MV-4-11 (cell line): ENCODE data around the gene GNPNAT1.
"Not testable (repeated sequence)": the region's sequence is repeated elsewhere in the genome, so short reads cannot be mapped to it uniquely, and the experiment has no call there.

Experiments
- DNase-seq: peaks from one replicate; lab custom pipeline; 2025; lab: John Stamatoyannopoulos, UW

GNPNAT1 gene

DNA sequence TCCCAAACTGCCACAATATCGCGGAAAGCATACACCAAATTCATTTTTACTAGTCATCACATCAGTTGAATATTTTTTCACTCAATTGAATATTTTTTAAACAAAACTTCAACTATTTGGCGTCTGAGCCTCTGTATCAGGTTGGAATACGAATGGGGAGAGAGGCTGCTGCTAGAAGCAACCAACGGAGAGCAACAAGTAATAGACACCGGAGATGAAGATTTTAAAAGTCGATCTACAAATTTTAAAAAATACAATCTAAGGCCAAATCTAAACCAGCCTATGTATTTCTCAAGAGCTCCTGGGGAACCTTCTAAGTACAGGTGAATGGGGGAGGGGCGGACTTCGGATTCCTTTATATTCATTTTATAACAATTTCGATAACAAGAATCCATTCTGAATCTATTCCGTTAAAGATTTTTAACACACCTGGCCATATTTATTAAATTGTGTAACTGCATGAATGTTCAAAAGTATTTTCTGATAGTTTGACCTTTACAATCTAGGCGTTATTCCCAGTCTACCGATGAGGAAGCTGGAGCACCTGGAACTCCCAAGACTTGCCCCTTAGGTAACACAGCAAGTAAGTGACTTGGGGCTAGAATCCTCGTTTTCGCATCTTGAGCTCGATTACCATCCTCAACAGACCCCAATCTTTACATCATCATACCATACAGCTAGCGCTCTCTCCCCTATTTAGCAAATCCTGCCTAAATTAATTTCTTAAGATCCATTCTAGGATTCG, 1.2 kb downstream of the GNPNAT1 start:
- DNase-seq, result no peak

DNA sequence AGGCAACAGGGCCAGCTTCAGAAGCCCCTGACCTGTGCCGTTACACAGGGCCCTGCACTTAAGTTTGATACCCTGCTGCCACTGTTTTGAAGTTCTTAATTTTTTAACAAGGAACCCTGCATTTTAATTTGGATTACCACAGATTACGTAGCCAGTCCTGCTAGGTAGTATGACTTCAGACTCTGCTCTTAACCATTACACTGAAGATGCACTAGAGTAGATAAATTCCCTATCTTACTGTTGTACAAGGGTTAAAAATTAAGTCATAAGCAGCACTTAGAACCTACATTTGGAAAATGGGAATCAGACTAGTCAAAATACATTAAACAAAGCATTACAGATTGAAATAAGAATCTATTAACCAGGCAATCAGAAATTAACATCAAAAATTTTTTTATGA, 2.3 kb downstream of the GNPNAT1 start:
- DNase-seq, result no peak

DNA sequence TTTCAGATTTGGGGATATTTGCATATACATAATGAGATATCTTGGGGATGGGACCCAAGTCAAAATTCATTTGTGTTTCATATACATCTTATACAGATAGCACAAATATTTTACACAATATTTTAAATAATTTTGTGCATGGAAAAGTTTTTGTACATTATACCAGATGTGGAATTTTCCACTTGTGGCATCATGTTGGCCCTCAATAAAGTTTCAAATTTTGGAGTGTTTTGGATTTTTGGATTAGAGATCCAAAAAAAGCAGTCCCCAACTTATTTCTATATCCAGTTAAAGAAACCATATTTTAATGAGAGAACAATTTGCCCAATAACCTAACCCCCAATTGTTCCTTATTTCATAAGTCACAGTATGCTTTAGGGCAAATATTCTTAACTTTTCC, 4.5 kb downstream of the GNPNAT1 start:
- no peak for DNase-seq

DNA sequence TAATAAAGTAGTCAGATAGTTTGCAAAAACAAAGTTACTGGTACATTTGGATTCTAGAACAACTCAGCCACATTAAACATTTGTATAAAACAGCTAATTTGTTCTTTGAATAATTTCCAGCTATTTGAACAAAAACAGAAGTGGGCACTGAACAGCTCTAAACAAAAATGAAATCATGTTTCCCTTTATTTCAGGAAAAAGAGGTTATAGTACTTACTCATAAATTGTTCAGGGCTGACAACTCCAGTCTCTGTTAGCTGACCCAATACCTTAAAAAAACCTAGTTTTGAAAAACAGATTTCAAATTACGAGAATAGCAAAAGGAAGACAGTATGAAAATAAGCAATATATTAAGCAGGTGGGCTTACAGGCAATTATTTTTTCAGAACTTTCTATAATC, 8.2 kb downstream of the GNPNAT1 start:
- peak; percentile 30 for DNase-seq

DNA sequence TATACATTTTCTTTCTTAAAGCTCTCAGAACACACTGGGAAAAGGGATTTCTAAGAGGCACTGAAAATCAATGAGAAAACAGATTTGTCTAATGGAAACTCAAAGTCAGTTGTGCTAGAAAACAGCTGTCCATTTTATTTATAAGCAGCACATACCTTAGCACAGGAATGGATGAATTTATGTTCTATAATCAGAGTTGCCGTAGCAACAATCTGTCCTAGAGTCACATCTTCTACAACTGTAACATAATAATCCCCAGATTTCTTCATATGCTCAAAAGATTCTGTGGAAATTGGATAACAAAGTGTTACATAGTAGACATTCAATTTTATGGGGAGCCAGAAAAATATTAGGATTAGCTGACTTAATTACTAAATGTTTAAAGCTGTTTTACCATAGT, 9.8 kb downstream of the GNPNAT1 start:
- DNase-seq, result no peak

DNA sequence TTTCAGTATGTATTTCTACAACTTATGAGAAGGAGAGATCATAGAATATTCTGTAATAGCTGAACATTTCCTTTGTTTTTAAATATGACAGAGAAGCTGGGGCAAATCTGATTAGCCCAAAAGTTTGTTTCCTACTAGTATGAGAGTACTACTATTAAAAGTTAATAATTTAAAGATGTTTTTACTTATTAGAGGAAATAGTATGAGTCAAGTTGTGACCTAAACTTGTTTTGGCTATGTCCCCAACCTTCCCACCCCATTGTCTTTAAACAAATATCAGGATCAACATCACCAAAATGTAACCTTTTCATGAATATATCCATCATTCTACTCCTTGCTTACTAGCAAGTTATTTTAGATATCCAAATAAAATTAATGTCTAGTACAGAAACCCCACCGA, 10.5 kb downstream of the GNPNAT1 start:
- DNase-seq, result no peak

DNA sequence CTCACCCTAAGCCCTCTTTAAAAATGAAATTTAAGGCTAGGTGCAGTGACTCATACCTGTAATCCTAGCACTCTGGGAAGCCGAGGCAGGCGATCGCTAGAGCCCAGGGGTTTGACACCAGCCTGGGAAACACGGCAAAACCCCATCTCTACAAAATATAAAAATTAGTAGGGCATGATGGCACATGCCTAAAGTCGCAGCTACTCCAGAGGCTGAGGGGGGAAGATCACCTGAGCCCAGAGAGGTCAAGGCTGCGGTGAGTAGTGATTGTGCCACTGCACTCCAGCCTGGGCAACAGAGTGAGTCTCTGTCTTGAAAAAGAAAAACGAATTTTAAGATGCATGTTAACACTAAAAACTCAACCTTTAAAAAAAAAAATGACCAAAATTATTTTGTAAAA, 12.7 kb downstream of the GNPNAT1 start:
- DNase-seq, result no peak

DNA sequence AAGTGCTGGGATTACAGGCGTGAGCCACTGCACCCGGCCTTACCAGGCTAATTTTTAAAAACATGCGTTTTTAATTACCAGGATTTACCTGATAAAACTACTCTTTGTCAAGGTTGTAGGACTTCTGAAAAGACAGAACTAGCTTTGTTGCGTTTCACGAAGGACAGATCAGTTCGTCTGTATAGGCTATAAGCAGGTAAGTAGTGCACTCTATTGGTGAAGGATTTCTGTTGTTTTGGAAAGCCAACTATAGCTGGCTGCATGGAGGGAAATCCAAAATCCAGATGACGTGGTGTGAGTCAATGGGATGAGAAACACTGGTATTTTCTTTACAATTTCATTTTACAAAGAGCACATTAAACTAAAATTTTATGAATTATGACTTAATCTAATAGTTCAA, 14.6 kb downstream of the GNPNAT1 start:
- DNase-seq, result no peak

DNA sequence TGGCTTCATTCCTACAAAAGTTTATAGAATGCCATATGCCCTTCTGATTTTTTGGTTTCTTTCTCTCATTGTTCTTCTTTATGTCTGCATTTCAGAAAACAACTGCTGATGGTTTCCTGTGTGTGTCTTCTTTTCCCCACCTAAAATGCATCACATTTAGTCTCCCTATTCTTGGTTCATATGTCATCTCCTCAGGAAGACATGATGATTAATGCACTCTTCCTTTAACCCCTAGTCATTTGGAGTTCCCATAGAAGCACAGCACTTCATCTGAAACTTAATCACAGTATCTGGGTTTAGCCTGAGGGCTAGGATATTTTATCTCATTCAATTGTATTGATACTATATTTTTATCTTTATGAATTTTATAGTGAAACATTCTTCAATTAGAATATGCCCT, 21.5 kb downstream of the GNPNAT1 start:
- DNase-seq, result no peak

DNA sequence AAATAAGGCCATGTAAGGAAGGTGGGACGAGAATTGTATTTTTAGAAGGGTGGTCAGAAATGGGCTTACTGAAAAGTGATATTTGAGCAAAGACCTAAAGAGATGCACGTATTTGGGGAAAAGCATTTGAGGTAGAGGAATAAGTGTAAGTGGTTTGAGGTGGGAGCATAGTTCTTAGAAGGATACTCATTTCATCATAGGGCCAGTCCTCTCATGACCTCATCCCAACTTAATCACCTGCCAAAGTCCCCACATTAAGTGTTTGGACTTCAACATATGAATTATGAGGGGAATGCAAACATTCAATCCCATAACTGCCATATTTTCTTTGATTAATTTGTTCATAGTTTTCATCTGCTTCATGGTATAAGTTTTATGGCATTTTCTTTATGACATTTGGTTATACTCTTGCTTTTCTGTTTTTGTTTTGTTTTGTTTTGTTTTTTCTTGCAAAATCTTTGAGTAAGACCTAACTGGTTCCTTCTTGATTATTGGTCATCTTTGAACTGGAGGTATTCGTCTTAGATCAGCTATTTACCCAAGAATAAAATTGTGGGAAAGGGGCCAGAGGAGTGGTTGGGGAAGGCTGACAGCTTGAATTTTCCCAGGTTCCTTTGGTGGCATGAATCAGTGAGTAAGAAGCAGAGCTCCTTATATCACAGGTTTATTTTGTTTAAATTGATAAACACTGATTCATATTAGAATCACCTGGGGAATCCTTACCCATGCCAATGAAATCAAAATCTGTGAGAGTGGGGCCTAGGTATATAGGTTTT, 24.2 kb downstream of the GNPNAT1 start:
- DNase-seq, result no peak

DNA sequence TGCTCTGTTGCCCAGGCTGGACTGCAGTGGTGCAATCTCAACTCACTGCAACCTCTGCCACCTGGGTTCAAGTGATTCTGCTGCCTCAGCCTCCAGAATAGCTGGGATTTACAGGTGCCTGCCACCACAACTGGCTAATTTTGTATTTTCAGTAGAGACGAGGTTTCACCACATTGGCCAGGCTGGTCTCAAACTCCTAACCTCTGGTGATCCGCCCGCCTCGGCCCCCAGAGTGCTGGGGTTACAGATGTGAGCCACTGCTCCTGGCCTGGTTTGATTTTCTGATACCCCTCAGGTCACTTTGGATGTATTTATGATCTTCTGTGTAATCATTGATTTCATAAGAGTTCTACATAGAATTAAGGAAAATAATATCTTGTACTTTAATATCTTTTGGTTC, 28.5 kb downstream of the GNPNAT1 start:
- DNase-seq, result not testable (repeated sequence)

DNA sequence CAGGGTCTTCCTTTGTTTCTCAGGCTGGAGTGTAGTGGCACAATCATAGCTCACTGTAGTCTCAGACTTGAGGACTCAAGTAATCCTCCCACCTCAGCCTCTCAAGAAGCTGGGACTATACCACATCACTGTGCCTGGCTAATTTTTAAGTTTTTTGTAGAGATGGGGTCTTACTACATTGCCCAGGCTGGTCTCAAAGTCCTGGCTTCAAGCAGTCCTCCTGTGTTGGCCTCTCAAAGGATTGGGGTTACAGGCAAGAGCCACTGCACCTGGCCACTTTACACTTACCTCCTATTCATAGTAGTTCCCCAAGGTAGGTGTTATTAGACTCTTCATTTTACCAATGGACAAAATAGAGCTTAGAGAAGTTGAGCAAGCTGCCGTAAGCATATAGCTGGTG, 32.3 kb downstream of the GNPNAT1 start:
- DNase-seq, result no peak

DNA sequence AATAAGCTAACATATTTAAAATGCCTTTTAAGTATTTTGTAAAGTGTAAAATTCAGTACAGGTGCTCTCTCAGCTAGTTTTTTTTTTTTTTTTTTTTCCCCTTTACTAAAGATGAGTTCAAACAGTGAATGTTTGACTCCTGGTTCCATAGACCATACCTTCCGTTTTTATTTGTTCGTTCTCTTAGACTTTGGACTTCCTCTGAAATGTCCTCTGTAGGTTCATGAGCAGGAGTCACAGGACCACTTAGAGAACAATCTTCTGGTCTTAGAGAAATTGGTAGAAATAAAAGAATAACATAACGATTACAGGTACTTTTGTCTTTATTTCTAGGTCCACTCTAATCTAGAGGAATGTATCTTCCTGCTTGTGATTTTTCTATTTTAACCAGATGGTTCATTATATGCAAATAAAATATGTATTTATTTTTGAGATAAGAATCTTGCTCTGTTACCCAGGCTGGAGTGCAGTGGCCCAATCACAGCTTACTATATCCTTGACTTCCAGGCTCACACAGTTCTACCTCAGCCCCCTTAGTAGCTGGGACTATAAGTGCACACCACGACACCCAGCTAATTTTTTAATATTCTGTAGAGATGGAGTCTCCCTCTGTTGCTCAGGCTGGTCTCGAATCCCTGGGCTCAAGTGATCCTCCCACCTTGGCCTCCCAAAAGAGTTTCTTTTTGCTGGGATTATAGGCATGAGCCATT, 35.6 kb downstream of the GNPNAT1 start:
- DNase-seq, result no peak

DNA sequence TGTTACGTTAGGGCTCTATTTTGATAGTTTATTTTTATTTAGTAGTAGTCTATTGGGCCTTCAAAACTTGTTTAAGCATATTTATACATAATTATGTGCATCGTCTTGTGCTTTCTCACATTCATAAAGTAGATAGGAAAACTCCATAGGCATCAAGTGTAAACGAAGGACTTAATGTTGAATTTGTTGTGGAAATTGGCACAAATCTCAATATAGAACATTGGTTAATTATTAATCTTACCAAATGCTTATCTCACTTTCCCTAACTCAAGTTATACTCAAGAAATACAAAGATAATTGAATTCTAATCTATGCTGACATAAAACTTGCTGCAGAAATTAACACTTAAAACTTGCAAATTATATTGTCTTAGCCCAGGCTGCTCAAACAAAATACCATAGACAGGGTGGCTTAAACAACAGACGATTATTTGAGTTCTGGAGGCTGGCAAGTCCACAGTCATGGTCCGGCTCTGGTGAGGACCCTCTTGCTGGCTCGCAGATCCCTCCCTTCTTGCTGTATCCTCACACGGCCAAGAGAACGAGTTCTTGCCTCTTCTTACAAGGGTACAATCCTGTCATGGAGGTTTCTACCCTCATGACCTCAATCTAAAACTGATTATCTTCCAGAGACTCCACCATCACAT, 42.6 kb downstream of the GNPNAT1 start:
- no peak for DNase-seq

DNA sequence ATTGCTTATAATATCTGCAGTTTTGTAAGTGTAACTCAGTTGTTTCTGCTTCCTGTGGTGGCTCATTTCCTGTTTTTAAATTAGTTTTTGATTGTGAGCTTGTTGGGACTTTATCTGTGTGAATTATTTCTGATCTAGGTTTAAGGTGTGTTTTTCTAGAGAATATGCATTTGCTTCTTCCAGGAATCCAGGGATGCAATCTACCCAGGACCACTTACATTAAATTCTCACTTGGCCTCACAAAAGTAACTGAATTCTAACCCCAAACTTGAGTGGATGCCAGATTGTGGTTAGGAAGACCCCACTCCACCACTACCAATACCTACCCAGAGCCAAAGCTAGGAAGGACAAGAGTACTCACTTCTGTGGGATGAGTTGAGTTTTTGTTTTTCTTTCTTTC, 49.5 kb downstream of the GNPNAT1 start:
- DNase-seq, result no peak

DNA sequence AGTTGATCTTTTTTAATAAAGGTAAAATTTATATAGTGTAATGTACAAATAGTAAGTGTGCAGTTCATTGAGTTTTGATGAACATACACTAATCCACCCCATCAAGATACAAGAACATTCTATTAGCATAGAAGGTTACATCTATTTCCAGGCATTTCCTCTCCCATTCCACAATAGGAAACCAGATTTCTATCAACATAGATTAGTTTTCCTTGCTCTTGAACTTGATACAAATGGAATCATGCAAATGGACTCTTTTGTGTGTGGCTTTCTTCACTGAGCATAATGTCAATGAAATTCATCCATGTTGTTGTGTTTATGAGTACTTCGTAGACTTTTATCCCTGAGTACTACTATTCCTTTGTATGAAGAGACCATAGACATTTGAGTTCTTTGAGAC, 50.7 kb downstream of the GNPNAT1 start:
- DNase-seq, result no peak

DNA sequence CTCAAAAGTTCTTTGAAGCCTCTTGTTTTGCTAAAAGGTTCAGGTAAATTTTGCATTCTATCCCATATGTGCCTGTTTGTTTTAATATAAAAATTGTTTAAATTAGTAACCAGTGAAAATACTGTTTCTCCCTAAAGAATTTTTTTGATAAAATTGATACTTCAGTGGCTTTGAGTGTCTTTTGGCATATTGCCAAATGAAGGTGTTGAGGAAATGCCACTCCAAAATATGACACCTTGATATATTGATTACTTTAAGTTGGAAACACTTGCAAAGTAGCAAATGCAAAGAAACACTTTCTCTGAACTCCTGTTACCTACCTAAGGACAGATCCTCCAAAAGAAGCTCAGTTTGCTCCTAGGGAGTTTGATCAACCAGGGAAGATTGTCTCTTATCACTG, 53.0 kb downstream of the GNPNAT1 start:
- no peak for DNase-seq

DNA sequence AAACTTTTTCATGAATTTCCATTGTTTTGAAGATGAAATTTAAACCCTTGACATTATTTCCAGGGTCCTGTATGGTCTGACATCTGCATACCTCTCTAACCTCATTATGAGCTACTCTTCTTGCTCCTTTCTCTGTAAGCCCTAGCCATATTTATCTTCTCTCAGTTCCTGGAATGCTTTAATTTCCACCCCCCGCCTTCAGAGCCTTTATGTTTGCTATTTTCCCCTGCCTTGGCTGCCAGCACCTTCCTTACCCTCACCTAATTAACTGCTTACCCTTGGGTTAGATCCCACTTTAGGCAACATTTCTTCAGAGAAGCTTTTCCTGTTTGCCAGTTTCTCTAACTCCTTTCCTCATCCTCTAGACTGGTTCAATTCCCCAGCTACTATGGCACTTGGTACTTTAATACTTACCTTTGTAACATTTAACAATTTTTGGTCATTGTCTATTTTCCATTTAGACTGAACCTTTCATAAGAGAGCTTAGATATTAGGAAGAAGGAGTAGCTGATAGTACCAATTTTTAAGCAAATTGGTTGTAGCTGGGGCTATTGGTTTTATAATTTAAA, 55.4 kb downstream of the GNPNAT1 start:
- no peak for DNase-seq

DNA sequence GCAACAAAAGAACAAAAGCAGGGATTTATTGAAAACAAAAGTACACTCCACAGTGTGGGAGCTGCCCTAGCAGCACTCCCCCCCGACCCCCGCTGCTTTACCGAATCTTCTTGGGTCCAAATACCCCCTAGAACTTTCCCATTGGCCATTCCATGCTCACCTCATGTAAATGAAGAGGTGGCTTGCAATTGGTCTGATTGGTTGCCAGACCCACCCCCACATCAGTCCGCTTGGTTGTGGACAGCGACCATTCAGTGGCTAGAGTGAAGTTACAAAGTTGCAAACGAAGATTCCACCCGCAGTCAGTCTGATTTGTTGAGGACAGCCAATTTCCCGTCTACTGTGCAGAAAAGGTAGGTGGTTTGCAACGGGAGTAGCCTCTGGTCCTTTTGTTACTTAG, 57.6 kb downstream of the GNPNAT1 start:
- DNase-seq, result no peak

DNA sequence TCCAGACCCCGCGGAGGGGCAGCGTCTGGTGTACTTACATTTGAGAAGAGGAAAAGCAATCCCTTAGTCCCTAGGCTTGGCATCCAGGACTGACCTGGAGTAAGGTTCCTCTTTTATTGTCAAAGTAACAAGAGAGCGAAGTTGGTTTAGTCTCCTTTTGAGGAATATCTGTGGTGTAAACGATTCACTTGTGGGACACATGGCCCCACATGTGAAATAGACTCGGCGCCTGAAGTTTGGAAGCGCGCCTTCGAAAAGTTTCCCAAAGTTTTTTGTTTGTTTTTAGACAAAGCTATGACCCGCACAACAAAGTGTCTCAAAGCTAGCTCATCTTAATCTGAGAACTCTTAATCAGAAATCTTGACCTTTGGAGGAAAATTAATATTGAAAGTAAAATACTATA, 60.7 kb downstream of the GNPNAT1 start:
- DNase-seq, result peak; percentile 31

DNA sequence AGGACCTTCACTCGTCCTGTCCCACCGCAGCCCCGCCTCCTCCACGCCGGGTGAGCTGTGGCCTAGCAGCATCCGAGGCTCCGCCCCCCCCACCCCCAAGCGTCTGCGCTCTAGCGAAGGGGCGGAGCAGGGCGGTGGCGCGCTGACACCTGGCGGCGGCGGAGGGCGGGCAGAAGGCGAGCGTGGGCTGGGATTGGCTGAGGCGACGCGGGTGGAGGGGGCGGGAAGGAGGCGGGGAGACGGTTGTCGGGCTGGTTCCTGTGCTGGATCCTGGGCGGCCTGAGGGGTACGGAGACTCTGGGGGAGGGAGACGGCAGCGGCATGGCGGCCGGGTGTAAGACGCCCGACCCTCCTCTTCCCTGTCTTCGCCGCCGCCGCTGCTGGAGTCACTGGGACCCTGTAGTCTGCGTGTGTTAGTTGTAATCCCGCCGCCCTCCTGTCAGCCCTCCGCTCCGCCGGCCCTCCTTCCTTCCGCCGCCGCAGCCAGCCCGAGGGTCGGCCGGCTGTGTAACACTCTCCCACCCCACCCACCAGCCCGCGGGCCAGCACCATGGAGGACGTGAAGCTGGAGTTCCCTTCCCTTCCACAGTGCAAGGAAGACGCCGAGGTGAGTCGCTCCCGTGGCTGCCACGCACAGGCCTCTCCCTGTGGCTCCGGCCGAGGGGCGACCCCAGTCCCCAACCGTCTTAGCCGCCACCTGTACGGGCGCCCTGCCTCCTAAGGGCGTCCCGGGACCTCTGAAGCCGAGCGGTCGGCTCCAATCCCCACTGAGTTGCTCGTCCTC, 61.3 kb downstream of the GNPNAT1 start, which contains the start of gene STYX:
STYX (plus strand) TSS at position 242 of the 784 bp plus-strand sequence; CDS start at position 551, 309 bp downstream.
- DNase-seq, result peak; percentile 96
